ES-I3 (cell line): ENCODE results near the gene INPP4B.

Source experiments
- H3K36me3 ChIP-seq: 2 replicates; pipeline ENCODE4 v1.6.1; 2013; ENCODE audit warnings: mild to moderate bottlenecking, low read length, control low read depth, moderate library complexity; ENCODE audit not compliant: insufficient read depth
- H3K4me1 ChIP-seq: 2 replicates; pipeline ENCODE4 v1.6.1; 2013; ENCODE audit warnings: mild to moderate bottlenecking, control low read depth, low read length; ENCODE audit not compliant: insufficient read depth
- H3K9ac ChIP-seq: 2 replicates; pipeline ENCODE4 v1.6.1; 2013; ENCODE audit warnings: low read depth, mild to moderate bottlenecking, low read length, moderate library complexity
- H3K9me3 ChIP-seq: 2 replicates; pipeline ENCODE4 v1.6.1; 2013; ENCODE audit warnings: mild to moderate bottlenecking, low read length, moderate library complexity; ENCODE audit not compliant: control insufficient read depth, insufficient read depth

INPP4B gene

GRCh38 chr4:142700531-142700930, 145.6 kb downstream of the INPP4B start:
- no peak overlapping the region for H3K9ac ChIP-seq
- no peaks in the 10 kb centered on the region for H3K9me3 ChIP-seq
- no peaks in the 10 kb centered on the region for H3K36me3 ChIP-seq
- H3K4me1 ChIP-seq = no peaks in the 10 kb centered on the region

- no peak overlapping the region for H3K9ac ChIP-seq
- H3K4me1 ChIP-seq = no peaks in the 10 kb centered on the region
- H3K9me3 ChIP-seq = no peaks in the 10 kb centered on the region
- H3K36me3 ChIP-seq = no peaks in the 10 kb centered on the region
Observed at GRCh38 chr4:142698552-142698951, 147.5 kb downstream of the INPP4B start.

- Histone ChIP-seq H3K4me1 (no peaks in the 10 kb centered on the region), H3K9ac (no peak overlapping the region), H3K36me3 (no peaks in the 10 kb centered on the region), H3K9me3 (no peaks in the 10 kb centered on the region)
Observed at GRCh38 chr4:142697928-142698327, 148.2 kb downstream of the INPP4B start.

GRCh38 chr4:142697320-142697719, 148.8 kb downstream of the INPP4B start:
- Histone ChIP-seq H3K9me3 (no peaks in the 10 kb centered on the region), H3K9ac (no peak overlapping the region), H3K36me3 (no peaks in the 10 kb centered on the region), H3K4me1 (no peaks in the 10 kb centered on the region)

GRCh38 chr4:142696334-142697122, 149.6 kb downstream of the INPP4B start:
- no peak overlapping the region for H3K9ac ChIP-seq
- H3K4me1 ChIP-seq = no peaks in the 10 kb centered on the region
- H3K36me3 ChIP-seq = no peaks in the 10 kb centered on the region
- H3K9me3 ChIP-seq = no peaks in the 10 kb centered on the region

DNA sequence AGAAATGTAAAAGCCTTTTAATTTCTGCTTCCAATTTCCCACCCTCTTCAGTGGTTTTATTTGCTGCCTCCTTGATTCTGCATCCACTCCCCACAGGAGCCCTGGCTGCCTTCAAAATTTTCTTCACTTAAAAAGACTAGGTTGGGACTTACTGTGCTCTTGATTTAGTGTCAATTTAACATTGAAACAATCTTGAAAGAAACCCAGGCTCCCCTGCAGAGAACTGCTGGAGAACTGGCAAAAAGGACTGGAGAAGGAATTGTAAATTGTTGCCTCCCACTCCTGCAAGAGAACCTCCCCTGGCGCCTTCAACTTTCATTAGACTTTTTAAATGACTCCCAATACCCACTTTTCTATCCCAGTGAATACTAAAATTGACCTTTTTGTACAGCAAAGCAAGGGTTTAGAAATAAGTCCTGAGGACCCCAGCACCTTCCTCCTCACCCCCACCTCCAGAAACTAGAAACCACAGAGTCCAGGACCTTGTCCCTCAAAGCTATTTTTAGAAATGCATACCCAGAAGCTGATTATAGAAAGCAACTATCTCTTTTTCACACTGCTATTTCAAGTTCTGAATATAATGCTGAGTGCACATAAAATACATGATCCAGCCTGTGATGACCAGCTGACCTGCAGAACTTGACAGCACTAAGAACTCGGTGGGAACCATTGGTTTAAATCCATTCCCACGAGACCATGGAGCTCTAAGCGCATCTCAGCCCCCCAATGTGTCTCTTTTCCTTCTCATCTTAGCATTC, 155.5 kb downstream of the INPP4B start:
- Histone ChIP-seq H3K36me3 (no peaks in the 10 kb centered on the region), H3K4me1 (no peaks in the 10 kb centered on the region), H3K9me3 (no peaks in the 10 kb centered on the region), H3K9ac (no peak overlapping the region)

DNA sequence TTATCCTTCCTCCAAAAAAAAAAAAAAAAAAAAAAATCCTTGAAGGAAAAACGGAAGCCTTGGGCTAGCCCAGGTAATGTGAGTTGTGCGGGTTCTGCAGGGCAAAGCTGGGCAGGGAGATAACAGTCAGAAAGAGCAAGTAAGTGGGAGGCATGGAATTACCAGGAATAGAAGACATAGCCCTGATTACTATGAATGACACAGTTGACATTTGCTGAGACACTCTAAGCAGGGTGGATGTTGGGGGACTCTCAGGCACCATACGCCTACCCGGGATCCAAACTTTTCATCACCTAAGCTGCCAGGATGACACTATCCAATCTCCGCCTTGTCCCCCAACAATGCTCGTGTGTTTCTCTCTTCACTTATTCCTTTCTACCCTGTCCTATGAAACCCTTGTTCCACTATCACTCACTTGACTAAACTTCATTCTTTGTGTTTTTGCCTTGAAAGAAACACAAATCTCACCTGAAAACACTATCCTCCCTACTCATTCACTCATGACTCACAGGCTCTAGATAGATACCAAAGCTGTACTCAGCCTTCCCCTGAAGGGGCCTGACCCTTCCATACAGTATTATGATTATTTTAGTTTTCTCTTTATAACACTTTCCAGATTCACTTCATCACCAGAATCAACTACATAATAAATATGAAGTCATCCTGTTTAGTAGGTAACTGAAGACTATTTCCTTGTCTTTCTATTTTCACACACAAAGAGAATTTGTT, 158.4 kb downstream of the INPP4B start:
- no peaks in the 10 kb centered on the region for H3K36me3 ChIP-seq
- H3K9me3 ChIP-seq = no peaks in the 10 kb centered on the region
- no peaks in the 10 kb centered on the region for H3K4me1 ChIP-seq

DNA sequence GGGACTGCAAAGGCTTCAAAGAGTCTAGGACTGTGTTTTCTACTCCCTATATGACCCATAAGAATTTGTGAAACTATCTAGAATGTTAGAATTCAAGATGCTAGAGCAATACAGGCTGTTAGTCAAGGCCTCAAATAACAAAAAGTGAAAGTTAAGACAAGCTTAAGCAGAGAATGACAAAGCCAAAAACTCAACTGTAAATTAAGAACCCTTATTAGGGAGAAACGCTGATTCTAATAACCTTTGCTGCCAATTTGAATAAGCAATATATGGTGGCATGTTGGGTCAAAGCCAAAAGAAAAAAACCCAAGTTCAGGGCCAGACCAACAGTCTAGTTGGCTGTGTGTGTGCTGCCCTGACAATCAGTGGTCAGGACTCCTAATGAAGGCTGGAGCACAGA, 160.0 kb downstream of the INPP4B start:
- H3K4me1 ChIP-seq = no peaks in the 10 kb centered on the region
- H3K36me3 ChIP-seq = no peaks in the 10 kb centered on the region

More for the DNA sequence above, 158.4 kb downstream of the INPP4B start:
- H3K9ac ChIP-seq = no peak overlapping the region

DNA sequence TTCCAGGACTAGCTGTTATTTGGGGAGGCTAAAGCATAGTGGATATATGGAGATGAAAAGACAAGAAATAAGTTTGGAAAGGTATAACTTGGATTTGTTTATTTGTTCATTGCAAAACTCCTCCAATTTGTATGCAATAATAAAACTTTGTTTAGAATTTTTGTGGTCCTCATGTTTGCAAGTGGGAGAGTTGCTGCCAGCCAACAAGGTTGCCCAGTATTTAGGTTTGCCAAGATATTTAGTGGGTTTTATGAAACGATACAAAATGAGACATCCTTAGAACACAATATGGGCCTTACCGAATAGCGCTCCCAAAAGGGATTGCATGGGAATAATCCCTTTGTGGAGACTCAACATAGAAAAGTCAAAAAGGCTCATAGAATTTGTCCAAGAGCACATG, 162.1 kb downstream of the INPP4B start:
- Histone ChIP-seq H3K9me3 (no peaks in the 10 kb centered on the region), H3K4me1 (no peaks in the 10 kb centered on the region), H3K36me3 (no peaks in the 10 kb centered on the region), H3K9ac (no peak overlapping the region)

More for the DNA sequence above, 160.0 kb downstream of the INPP4B start:
- no peak overlapping the region for H3K9ac ChIP-seq
- no peaks in the 10 kb centered on the region for H3K9me3 ChIP-seq

GRCh38 chr4:142683503-142683902, 162.6 kb downstream of the INPP4B start:
- Histone ChIP-seq H3K9ac (no peak overlapping the region), H3K36me3 (no peaks in the 10 kb centered on the region), H3K4me1 (no peaks in the 10 kb centered on the region), H3K9me3 (no peaks in the 10 kb centered on the region)

GRCh38 chr4:142671516-142671915, 174.6 kb downstream of the INPP4B start:
- Histone ChIP-seq H3K9ac (no peak overlapping the region), H3K9me3 (no peaks in the 10 kb centered on the region), H3K36me3 (no peaks in the 10 kb centered on the region), H3K4me1 (no peaks in the 10 kb centered on the region)

DNA sequence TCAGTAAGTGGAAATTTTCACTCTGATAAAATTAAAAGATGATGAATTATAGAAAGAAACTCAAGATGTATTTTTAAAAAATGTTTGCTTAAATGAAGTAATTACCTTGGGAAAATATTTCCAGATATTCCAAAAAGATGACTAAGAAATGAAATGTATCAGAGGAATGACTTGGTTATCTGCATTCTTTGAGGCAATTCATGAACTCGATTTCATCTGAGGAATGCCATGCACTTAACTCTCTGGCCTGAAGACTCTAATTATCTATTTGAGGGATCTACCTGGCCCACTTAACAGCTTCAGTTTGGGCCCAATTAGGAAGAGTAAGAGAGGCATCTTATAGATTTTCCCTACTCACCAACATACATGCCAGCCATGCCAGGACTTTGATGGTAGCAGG, 182.3 kb downstream of the INPP4B start:
- Histone ChIP-seq H3K9ac (no peak overlapping the region), H3K36me3 (no peaks in the 10 kb centered on the region), H3K4me1 (no peaks in the 10 kb centered on the region), H3K9me3 (no peaks in the 10 kb centered on the region)

DNA sequence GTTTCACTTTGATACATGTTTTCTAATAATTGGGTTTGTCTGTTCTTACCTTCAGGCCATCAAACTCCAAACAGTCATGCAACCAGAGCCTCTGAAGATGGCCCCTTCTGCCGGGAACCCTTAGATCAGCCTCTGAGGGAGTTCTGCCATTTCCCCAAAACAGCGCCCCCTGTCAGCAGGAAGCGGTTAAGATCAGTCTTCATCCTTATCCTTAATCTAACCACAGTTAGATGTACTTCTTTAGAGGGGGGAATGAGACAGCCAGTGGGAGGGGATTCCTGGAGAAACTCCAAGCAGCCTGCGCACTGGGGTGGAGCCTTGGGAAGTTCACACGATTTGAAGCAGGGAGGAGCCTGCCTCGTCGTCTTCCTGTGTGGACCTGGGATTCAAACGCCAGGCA, 185.4 kb downstream of the INPP4B start:
- Histone ChIP-seq H3K4me1 (no peaks in the 10 kb centered on the region), H3K9ac (no peak overlapping the region), H3K9me3 (peaks cover 7% of the 10 kb centered on the region), H3K36me3 (no peaks in the 10 kb centered on the region)

- Histone ChIP-seq H3K9me3 (peaks cover 13% of the 10 kb centered on the region), H3K36me3 (no peaks in the 10 kb centered on the region), H3K9ac (no peak overlapping the region), H3K4me1 (no peaks in the 10 kb centered on the region)
Observed at GRCh38 chr4:142656178-142656577, 189.9 kb downstream of the INPP4B start.
